GM12872 (cell line): ENCODE data around the gene ASB7.

ENCODE experiments used
- CTCF ChIP-seq: IDR thresholded peaks from 3 replicates; pipeline ENCODE4 v1.5.1; 2011; ENCODE audit warnings: low read depth, mild to moderate bottlenecking, low read length, moderate library complexity; ENCODE audit not compliant: insufficient read depth

Gene ASB7

GRCh38 chr15:100672959-100673358, 70.6 kb downstream of the ASB7 start:
- no peak for TF ChIP-seq CTCF

- no peak for TF ChIP-seq CTCF
These were observed 78.3 kb downstream of the ASB7 start for GRCh38 chr15:100680726-100681125.

- TF ChIP-seq CTCF = no peak
These were observed 79.0 kb downstream of the ASB7 start for GRCh38 chr15:100681335-100681746.

GRCh38 chr15:100682468-100682867, 80.1 kb downstream of the ASB7 start:
- no peak for TF ChIP-seq CTCF

GRCh38 chr15:100683434-100683833, 81.0 kb downstream of the ASB7 start:
- TF ChIP-seq CTCF = no peak

- TF ChIP-seq CTCF = no peak
These were observed 82.2 kb downstream of the ASB7 start for GRCh38 chr15:100684591-100684990.

GRCh38 chr15:100686021-100686724, 83.8 kb downstream of the ASB7 start:
- TF ChIP-seq CTCF = no peak
